ENCODE results near the gene HTT-AS.

Gene HTT-AS

GRCh38 chr4:3085948-3086670, 11.8 kb upstream of the HTT-AS start:
- H3K36me3 ChIP-seq (ENCODE audit: control insufficient read depth, low read depth, low read length): peaks cover 27% of the 10 kb centered on the region
- H3K27ac ChIP-seq (ENCODE audit: low read length): no peak overlapping the region
- H3K9me3 ChIP-seq (ENCODE audit: control insufficient read depth, low read depth, low read length): no peaks in the 10 kb centered on the region
- no peaks in the 10 kb centered on the region for H3K4me1 ChIP-seq (ENCODE audit: control insufficient read depth, low read depth, low read length)
- no peak overlapping the region for H3K9ac ChIP-seq (ENCODE audit: low read length)
- no peak overlapping the region for H3K4me3 ChIP-seq (ENCODE audit: low read length)
- H3K27me3 ChIP-seq (ENCODE audit: control insufficient read depth, insufficient read depth, low read length): no peaks in the 10 kb centered on the region

DNA sequence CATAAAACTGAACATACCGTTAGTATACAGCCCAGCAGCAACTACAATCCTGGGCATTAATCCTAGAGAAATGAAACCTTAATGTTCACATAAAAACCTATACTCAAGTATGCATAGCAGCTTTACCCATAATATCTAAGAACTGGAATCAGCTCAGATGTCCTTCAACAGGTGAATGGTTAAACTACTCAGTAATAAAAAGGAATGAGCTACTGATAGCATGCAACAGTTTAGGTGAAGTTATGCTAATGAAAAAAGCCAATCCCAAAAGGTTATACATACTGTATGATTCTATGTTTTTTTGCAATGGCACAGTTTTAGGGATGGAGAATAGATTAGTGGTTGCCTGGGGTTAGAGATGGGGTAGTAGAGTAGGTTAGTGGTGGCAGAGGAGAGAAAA, 9.4 kb upstream of the HTT-AS start:
- H3K9me3 ChIP-seq (ENCODE audit: control insufficient read depth, low read depth, low read length): no peaks in the 10 kb centered on the region
- no peak overlapping the region for H3K27ac ChIP-seq (ENCODE audit: low read length)
- H3K4me1 ChIP-seq (ENCODE audit: control insufficient read depth, low read depth, low read length): no peaks in the 10 kb centered on the region
- H3K27me3 ChIP-seq (ENCODE audit: control insufficient read depth, insufficient read depth, low read length): no peaks in the 10 kb centered on the region
- H3K36me3 ChIP-seq (ENCODE audit: control insufficient read depth, low read depth, low read length): peaks cover 14% of the 10 kb centered on the region
- no peak overlapping the region for H3K4me3 ChIP-seq (ENCODE audit: low read length)
- H3K9ac ChIP-seq (ENCODE audit: low read length): no peak overlapping the region

- H3K4me1 ChIP-seq (ENCODE audit: control insufficient read depth, low read depth, low read length): no peaks in the 10 kb centered on the region
- no peaks in the 10 kb centered on the region for H3K9me3 ChIP-seq (ENCODE audit: control insufficient read depth, low read depth, low read length)
- no peaks in the 10 kb centered on the region for H3K27me3 ChIP-seq (ENCODE audit: control insufficient read depth, insufficient read depth, low read length)
- H3K36me3 ChIP-seq (ENCODE audit: control insufficient read depth, low read depth, low read length): peaks cover 8% of the 10 kb centered on the region
- H3K4me3 ChIP-seq (ENCODE audit: low read length): no peak overlapping the region
- no peak overlapping the region for H3K9ac ChIP-seq (ENCODE audit: low read length)
- no peak overlapping the region for H3K27ac ChIP-seq (ENCODE audit: low read length)
Observed at GRCh38 chr4:3082925-3083515, 8.7 kb upstream of the HTT-AS start.

DNA sequence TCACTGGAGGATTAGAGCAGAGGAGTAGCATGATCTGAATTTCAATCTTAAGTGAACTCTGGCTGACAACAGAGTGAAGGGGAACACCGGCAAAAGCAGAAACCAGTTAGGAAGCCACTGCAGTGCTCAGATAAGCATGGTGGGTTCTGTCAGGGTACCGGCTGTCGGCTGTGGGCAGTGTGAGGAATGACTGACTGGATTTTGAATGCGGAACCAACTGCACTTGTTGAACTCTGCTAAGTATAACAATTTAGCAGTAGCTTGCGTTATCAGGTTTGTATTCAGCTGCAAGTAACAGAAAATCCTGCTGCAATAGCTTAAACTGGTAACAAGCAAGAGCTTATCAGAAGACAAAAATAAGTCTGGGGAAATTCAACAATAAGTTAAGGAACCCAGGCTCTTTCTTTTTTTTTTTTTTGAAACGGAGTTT, 5.4 kb upstream of the HTT-AS start:
- H3K27ac ChIP-seq (ENCODE audit: low read length): no peak overlapping the region
- no peak overlapping the region for H3K9ac ChIP-seq (ENCODE audit: low read length)
- H3K9me3 ChIP-seq (ENCODE audit: control insufficient read depth, low read depth, low read length): no peaks in the 10 kb centered on the region
- no peak overlapping the region for H3K4me3 ChIP-seq (ENCODE audit: low read length)
- no peaks in the 10 kb centered on the region for H3K27me3 ChIP-seq (ENCODE audit: control insufficient read depth, insufficient read depth, low read length)
- H3K36me3 ChIP-seq (ENCODE audit: control insufficient read depth, low read depth, low read length): no peaks in the 10 kb centered on the region
- peaks cover 9% of the 10 kb centered on the region for H3K4me1 ChIP-seq (ENCODE audit: control insufficient read depth, low read depth, low read length)

DNA sequence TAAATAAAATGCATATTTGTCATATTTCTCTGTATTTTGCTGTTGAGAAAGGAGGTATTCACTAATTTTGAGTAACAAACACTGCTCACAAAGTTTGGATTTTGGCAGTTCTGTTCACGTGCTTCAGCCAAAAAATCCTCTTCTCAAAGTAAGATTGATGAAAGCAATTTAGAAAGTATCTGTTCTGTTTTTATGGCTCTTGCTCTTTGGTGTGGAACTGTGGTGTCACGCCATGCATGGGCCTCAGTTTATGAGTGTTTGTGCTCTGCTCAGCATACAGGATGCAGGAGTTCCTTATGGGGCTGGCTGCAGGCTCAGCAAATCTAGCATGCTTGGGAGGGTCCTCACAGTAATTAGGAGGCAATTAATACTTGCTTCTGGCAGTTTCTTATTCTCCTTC, 3.5 kb upstream of the HTT-AS start:
- H3K27ac ChIP-seq (ENCODE audit: low read length): no peak overlapping the region
- H3K4me3 ChIP-seq (ENCODE audit: low read length): no peak overlapping the region
- no peak overlapping the region for H3K9ac ChIP-seq (ENCODE audit: low read length)

GRCh38 chr4:3075652-3075981, 1.3 kb upstream of the HTT-AS start:
- Histone ChIP-seq H3K36me3 (ENCODE audit: control insufficient read depth, low read depth, low read length) (no peaks in the 10 kb centered on the region), H3K4me3 (ENCODE audit: low read length) (peak overlapping the region; percentile 92), H3K27me3 (ENCODE audit: control insufficient read depth, insufficient read depth, low read length) (no peaks in the 10 kb centered on the region), H3K9ac (ENCODE audit: low read length) (peak overlapping the region; percentile 91), H3K4me1 (ENCODE audit: control insufficient read depth, low read depth, low read length) (peaks cover 9% of the 10 kb centered on the region), H3K9me3 (ENCODE audit: control insufficient read depth, low read depth, low read length) (no peaks in the 10 kb centered on the region), H3K27ac (ENCODE audit: low read length) (no peak overlapping the region)

More for the DNA sequence above, 3.5 kb upstream of the HTT-AS start:
- Histone ChIP-seq H3K4me1 (ENCODE audit: control insufficient read depth, low read depth, low read length) (peaks cover 9% of the 10 kb centered on the region), H3K27me3 (ENCODE audit: control insufficient read depth, insufficient read depth, low read length) (no peaks in the 10 kb centered on the region), H3K9me3 (ENCODE audit: control insufficient read depth, low read depth, low read length) (no peaks in the 10 kb centered on the region), H3K36me3 (ENCODE audit: control insufficient read depth, low read depth, low read length) (no peaks in the 10 kb centered on the region)

- H3K9ac ChIP-seq (ENCODE audit: low read length): peak overlapping the region; percentile 91
- no peaks in the 10 kb centered on the region for H3K36me3 ChIP-seq (ENCODE audit: control insufficient read depth, low read depth, low read length)
- no peaks in the 10 kb centered on the region for H3K27me3 ChIP-seq (ENCODE audit: control insufficient read depth, insufficient read depth, low read length)
- H3K27ac ChIP-seq (ENCODE audit: low read length): peak overlapping the region; percentile 75
- H3K4me1 ChIP-seq (ENCODE audit: control insufficient read depth, low read depth, low read length): peaks cover 9% of the 10 kb centered on the region
- peak overlapping the region; percentile 92 for H3K4me3 ChIP-seq (ENCODE audit: low read length)
- H3K9me3 ChIP-seq (ENCODE audit: control insufficient read depth, low read depth, low read length): no peaks in the 10 kb centered on the region
Observed at GRCh38 chr4:3074846-3075651, 711 bp upstream of the HTT-AS start.

DNA sequence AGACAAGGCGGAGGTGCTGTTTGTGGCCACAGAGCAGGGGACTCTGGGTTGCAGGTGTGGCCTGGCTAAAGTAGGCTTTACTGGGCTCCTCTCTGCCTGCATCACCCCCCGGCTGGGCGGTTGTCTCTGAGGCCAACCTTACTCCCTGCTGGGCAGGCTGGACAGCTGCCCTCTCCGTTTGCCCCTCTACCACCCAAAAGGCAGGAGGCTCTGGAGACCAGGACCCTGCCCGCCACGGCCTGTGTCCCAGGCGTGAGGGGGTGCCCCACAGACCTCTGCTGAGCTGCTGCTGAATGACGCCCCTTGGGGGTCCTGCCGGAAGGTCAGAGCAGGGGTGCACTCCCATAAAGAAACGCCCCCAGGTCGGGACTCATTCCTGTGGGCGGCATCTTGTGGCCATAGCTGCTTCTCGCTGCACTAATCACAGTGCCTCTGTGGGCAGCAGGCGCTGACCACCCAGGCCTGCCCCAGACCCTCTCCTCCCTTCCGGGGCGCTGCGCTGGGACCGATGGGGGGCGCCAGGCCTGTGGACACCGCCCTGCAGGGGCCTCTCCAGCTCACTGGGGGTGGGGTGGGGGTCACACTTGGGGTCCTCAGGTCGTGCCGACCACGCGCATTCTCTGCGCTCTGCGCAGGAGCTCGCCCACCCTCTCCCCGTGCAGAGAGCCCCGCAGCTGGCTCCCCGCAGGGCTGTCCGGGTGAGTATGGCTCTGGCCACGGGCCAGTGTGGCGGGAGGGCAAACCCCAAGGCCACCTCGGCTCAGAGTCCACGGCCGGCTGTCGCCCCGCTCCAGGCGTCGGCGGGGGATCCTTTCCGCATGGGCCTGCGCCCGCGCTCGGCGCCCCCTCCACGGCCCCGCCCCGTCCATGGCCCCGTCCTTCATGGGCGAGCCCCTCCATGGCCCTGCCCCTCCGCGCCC, 920 bp downstream of the HTT-AS start:
- no peak overlapping the region for H3K9ac ChIP-seq (ENCODE audit: low read length)
- no peaks in the 10 kb centered on the region for H3K36me3 ChIP-seq (ENCODE audit: control insufficient read depth, low read depth, low read length)
- peak overlapping the region; percentile 70 for H3K4me3 ChIP-seq (ENCODE audit: low read length)
- H3K4me1 ChIP-seq (ENCODE audit: control insufficient read depth, low read depth, low read length): peaks cover 9% of the 10 kb centered on the region
- H3K27ac ChIP-seq (ENCODE audit: low read length): no peak overlapping the region
- no peaks in the 10 kb centered on the region for H3K9me3 ChIP-seq (ENCODE audit: control insufficient read depth, low read depth, low read length)
- no peaks in the 10 kb centered on the region for H3K27me3 ChIP-seq (ENCODE audit: control insufficient read depth, insufficient read depth, low read length)

GRCh38 chr4:3071811-3072210, 2.5 kb downstream of the HTT-AS start:
- Histone ChIP-seq H3K27ac (ENCODE audit: low read length) (no peak overlapping the region), H3K9me3 (ENCODE audit: control insufficient read depth, low read depth, low read length) (no peaks in the 10 kb centered on the region), H3K4me3 (ENCODE audit: low read length) (no peak overlapping the region), H3K9ac (ENCODE audit: low read length) (no peak overlapping the region), H3K4me1 (ENCODE audit: control insufficient read depth, low read depth, low read length) (peaks cover 9% of the 10 kb centered on the region), H3K36me3 (ENCODE audit: control insufficient read depth, low read depth, low read length) (no peaks in the 10 kb centered on the region), H3K27me3 (ENCODE audit: control insufficient read depth, insufficient read depth, low read length) (no peaks in the 10 kb centered on the region)

- no peaks in the 10 kb centered on the region for H3K36me3 ChIP-seq (ENCODE audit: control insufficient read depth, low read depth, low read length)
- no peak overlapping the region for H3K9ac ChIP-seq (ENCODE audit: low read length)
- H3K27ac ChIP-seq (ENCODE audit: low read length): no peak overlapping the region
- no peak overlapping the region for H3K4me3 ChIP-seq (ENCODE audit: low read length)
- no peaks in the 10 kb centered on the region for H3K9me3 ChIP-seq (ENCODE audit: control insufficient read depth, low read depth, low read length)
- H3K27me3 ChIP-seq (ENCODE audit: control insufficient read depth, insufficient read depth, low read length): no peaks in the 10 kb centered on the region
- peaks cover 3% of the 10 kb centered on the region for H3K4me1 ChIP-seq (ENCODE audit: control insufficient read depth, low read depth, low read length)
Observed at GRCh38 chr4:3070709-3071500, 3.4 kb downstream of the HTT-AS start.
